PC-3 (cell line): ENCODE results near the gene CAND1. TPM values are rescaled to one million over a fixed set of nuclear protein-coding genes. Genes with fewer than 3 reads are reported as not detected.

Source experiments
- ATAC-seq: fragments of 200-7000 bp; cut with Tn5 transposase; 2 replicates; pipeline ENCODE4 v1.9.1; 2020; ENCODE audit warnings: mild to moderate bottlenecking, moderate library complexity
- BruUV-seq: library from RNA; stranded (reverse); fragments of 400-500 nt; replicated peaks from 2 replicates; lab custom pipeline; 2021; lab: Mats Ljungman, UMichigan
- CTCF ChIA-PET: fragments of 300-600 bp; sonication (Branson Sonifier 250); formaldehyde crosslinking; loops from one replicate; lab custom pipeline; 2022; ENCODE audit warnings: antibody characterized with exemption; lab: Charles Lee
- POLR2A ChIA-PET: fragments of 300-600 bp; sonication (Branson Sonifier 250); formaldehyde crosslinking; loops from one replicate; lab custom pipeline; 2022; ENCODE audit warnings: antibody characterized with exemption; ENCODE audit not compliant: unreplicated experiment; lab: Charles Lee
- DNase-seq: peaks from one replicate; pipeline ENCODE4 v3.0.0-alpha.2; 2015
- H2AFZ ChIP-seq: fragments of 300-600 bp; sonication (generic); 2 replicates; pipeline ENCODE4 v1.6.0; 2016; ENCODE audit warnings: antibody characterized with exemption, low read length
- H3F3A ChIP-seq: fragments of 300-600 bp; sonication (generic); one replicate; pipeline ENCODE4 v1.6.0; 2017; ENCODE audit warnings: antibody characterized with exemption, low read length, control low read depth, mild to moderate bottlenecking; ENCODE audit not compliant: unreplicated experiment
- H3K27ac ChIP-seq: fragments of 300-600 bp; sonication (generic); 2 replicates; pipeline ENCODE4 v1.5.1; 2016; ENCODE audit warnings: mild to moderate bottlenecking, low read length
- H3K27me3 ChIP-seq: fragments of 300-600 bp; sonication (generic); 2 replicates; pipeline ENCODE4 v1.6.1; 2016; ENCODE audit warnings: low read length, mixed read lengths
- H3K36me3 ChIP-seq: fragments of 300-600 bp; sonication (generic); 2 replicates; pipeline ENCODE4 v1.6.1; 2016; ENCODE audit warnings: low read depth, mixed run types, low read length, mixed read lengths
- H3K4me1 ChIP-seq: fragments of 300-600 bp; sonication (generic); 2 replicates; pipeline ENCODE4 v1.5.1; 2016; ENCODE audit warnings: low read length; ENCODE audit not compliant: insufficient read depth
- H3K4me2 ChIP-seq: fragments of 300-600 bp; sonication (generic); 2 replicates; pipeline ENCODE4 v1.6.0; 2016; ENCODE audit warnings: low read length
- H3K4me3 ChIP-seq: fragments of 300-600 bp; sonication (generic); 2 replicates; pipeline ENCODE4 v1.5.1; 2016; ENCODE audit warnings: mild to moderate bottlenecking, low read length, mixed read lengths
- H3K79me2 ChIP-seq: fragments of 300-600 bp; sonication (generic); 2 replicates; pipeline ENCODE4 v1.6.1; 2017; ENCODE audit warnings: low read length, mixed read lengths
- H3K9ac ChIP-seq: fragments of 300-600 bp; sonication (generic); 2 replicates; pipeline ENCODE4 v1.6.0; 2016; ENCODE audit warnings: mild to moderate bottlenecking, low read length
- H3K9me2 ChIP-seq: fragments of 300-600 bp; sonication (generic); replicated peaks from 2 replicates; pipeline ENCODE4 v1.6.1; 2016; ENCODE audit warnings: mixed run types, low read length, mixed read lengths
- H3K9me3 ChIP-seq: fragments of 300-600 bp; sonication (generic); 2 replicates; pipeline ENCODE4 v1.6.1; 2016; ENCODE audit warnings: low read length, mixed read lengths
- H4K20me1 ChIP-seq: fragments of 300-600 bp; sonication (generic); 2 replicates; pipeline ENCODE4 v1.6.1; 2016; ENCODE audit warnings: low read length, mixed read lengths
- CTCF ChIP-seq: fragments of 300-600 bp; sonication (generic); conservative IDR thresholded peaks from 2 replicates; pipeline ENCODE4 v1.5.1; 2017; ENCODE audit warnings: antibody characterized with exemption, low read depth, mild to moderate bottlenecking, low read length
- EZH2 ChIP-seq: fragments of 300-600 bp; sonication (generic); IDR thresholded peaks from one replicate; pipeline ENCODE4 v1.6.1; 2017; ENCODE audit warnings: antibody characterized with exemption, mild to moderate bottlenecking, low read length; ENCODE audit not compliant: unreplicated experiment
- EZH2phosphoT487 ChIP-seq: fragments of 300-600 bp; sonication (generic); IDR thresholded peaks from 2 replicates; pipeline ENCODE4 v1.6.1; 2018; ENCODE audit warnings: mild to moderate bottlenecking, antibody characterized with exemption, low read length, borderline replicate concordance
- intact Hi-C: fragments of 100-400 bp; cut with micrococcal nuclease; formaldehyde crosslinking; loops from 2 replicates; pipeline ENCODE4 v1.9.0; 2023
- total RNA-seq: library from RNA; depleted of rRNA; stranded (reverse); fragments of >200 nt; gene quantifications from 2 replicates; pipeline ENCODE4 v1.2.3, GENCODE V29; 2014

CAND1 gene
- total RNA-seq, 1 experiment from 2014 or later: 124 TPM

DNA sequence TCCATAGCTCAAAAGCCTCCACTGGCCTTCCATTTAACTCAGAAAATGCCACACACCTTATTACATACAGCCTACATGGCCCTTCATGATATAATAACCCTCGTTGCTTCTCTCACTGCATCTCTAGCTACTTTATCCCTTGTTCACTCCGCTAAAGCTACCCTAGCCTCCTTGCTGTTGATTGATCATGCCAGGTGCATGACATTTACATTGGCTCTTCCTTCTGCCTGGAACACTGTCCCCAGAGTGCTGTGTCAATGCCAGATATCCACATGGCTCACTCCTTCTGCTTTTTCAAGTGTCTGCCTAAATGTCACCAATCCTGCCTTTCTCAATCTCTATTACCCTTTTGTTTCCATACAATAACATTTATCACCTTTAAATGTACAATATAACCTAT, 58.3 kb downstream of the CAND1 start:
- Histone ChIP-seq H2AFZ (no peak overlapping the region), H3K9me3 (no peaks in the 10 kb centered on the region), H3K79me2 (no peaks in the 10 kb centered on the region), H3K27ac (no peak overlapping the region), H3F3A (no peaks in the 10 kb centered on the region), H3K27me3 (no peaks in the 10 kb centered on the region), H3K4me1 (no peaks in the 10 kb centered on the region), H3K36me3 (no peaks in the 10 kb centered on the region), H3K4me3 (no peak overlapping the region), H3K9me2 (no peaks in the 10 kb centered on the region; the same call in 1 of the 2 replicates), H3K9ac (no peak overlapping the region), H4K20me1 (no peaks in the 10 kb centered on the region), H3K4me2 (no peak overlapping the region)
- CTCF ChIA-PET: no interaction called here
- DNase-seq (no peak), ATAC-seq (no peak)
- POLR2A ChIA-PET: no interaction called here
- no TSS peak for BruUV-seq
- intact Hi-C loops: no loop called here
- no peak for TF ChIP-seq EZH2phosphoT487
- no peak for TF ChIP-seq CTCF
- TF ChIP-seq EZH2: no peak

DNA sequence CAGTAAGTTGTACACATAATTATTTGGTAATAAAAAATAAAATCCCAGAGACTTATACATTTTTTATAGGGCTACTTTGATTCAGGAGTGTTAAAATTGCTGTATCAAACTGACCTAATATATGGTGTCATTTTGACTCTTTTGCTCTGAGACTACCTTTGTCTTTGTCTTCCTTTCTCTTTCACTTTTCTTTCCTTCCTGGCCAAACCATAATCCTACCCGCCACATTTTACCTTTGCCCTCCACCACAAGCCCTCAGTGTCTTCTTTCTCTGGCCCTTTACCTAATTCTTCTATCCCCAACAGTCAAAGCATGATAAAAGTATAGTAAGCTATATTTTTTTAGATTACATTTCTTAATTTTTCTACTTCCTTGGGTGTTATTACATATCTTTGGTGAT, 62.0 kb downstream of the CAND1 start:
- no peak overlapping the region for H3K4me2 ChIP-seq
- H3K36me3 ChIP-seq: no peaks in the 10 kb centered on the region
- ChIA-PET POLR2A (no interaction called here), CTCF (no interaction called here)
- no peaks in the 10 kb centered on the region for H3K9me3 ChIP-seq
- DNase-seq (no peak), ATAC-seq (no peak)
- no peaks in the 10 kb centered on the region for H3K27me3 ChIP-seq
- H3K9me2 ChIP-seq: no peaks in the 10 kb centered on the region
- intact Hi-C loops: no loop called here
- BruUV-seq: no TSS peak
- no peak overlapping the region for H2AFZ ChIP-seq
- no peaks in the 10 kb centered on the region for H4K20me1 ChIP-seq
- no peak overlapping the region for H3K4me3 ChIP-seq
- no peaks in the 10 kb centered on the region for H3F3A ChIP-seq
- no peak overlapping the region for H3K9ac ChIP-seq
- H3K4me1 ChIP-seq: no peaks in the 10 kb centered on the region
- TF ChIP-seq EZH2phosphoT487 (no peak), CTCF (no peak), EZH2 (no peak)
- H3K79me2 ChIP-seq: no peaks in the 10 kb centered on the region
- no peak overlapping the region for H3K27ac ChIP-seq

DNA sequence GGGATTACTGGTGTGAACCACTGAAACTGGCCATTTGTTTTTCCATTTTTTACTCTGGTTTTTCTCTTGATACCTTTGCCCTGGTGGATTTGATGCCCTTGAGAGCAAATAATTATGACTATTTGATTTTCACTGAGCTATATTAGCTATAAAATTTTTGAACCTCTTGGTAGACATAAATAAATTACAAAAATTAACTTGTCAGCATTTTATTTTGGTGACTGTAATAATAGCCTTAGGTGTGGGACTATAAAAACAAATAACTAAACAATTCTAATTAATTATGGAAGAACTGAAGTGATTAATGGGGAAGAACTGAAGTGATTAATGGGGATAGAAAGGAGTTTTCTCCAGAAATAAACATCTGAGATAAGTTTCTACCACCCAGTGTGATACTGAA, 62.7 kb downstream of the CAND1 start:
- Histone ChIP-seq H3K36me3 (no peaks in the 10 kb centered on the region), H2AFZ (no peak overlapping the region), H3K4me2 (no peak overlapping the region), H3K79me2 (no peaks in the 10 kb centered on the region), H3K9me2 (no peaks in the 10 kb centered on the region), H3F3A (no peaks in the 10 kb centered on the region), H3K9me3 (no peaks in the 10 kb centered on the region), H3K9ac (no peak overlapping the region), H3K27me3 (no peaks in the 10 kb centered on the region), H3K27ac (no peak overlapping the region), H3K4me3 (no peak overlapping the region), H3K4me1 (no peaks in the 10 kb centered on the region), H4K20me1 (no peaks in the 10 kb centered on the region)
- BruUV-seq: no TSS peak
- intact Hi-C loops: no loop called here
- DNase-seq: no peak
- TF ChIP-seq CTCF (no peak), EZH2 (no peak), EZH2phosphoT487 (no peak)
- POLR2A ChIA-PET: interaction anchor here (0.6 kb wide), 1 partner anchor 185 kb away, joined by 9 read pairs; no protein-coding TSS in a partner anchor
- CTCF ChIA-PET: no interaction called here
- no peak for ATAC-seq
